ENCODE data around the gene OPA3.

- TF ChIP-seq TAF1 (IDR thresholded peaks at IDR 0.05; ENCODE audit: low read depth) (no peak), RAD21 (conservative IDR thresholded peaks at IDR 0.05) (no peak), CTCF (IDR thresholded peaks at IDR 0.05; ENCODE audit: poor library complexity, severe bottlenecking) (no peak), REST (IDR thresholded peaks at IDR 0.05; ENCODE audit: borderline replicate concordance) (no peak), POLR2AphosphoS5 (IDR thresholded peaks at IDR 0.05) (no peak), EZH2 (IDR thresholded peaks at IDR 0.05; ENCODE audit: borderline replicate concordance, insufficient read depth, low read length, poor library complexity, severe bottlenecking) (no peak)
Measured at GRCh38 chr19:45632468-45633196, 48.0 kb upstream of the OPA3 start.

Measured in neural cell (in vitro differentiated cells).